ENCODE data around the gene OBSCN. TPM values are rescaled to one million over a fixed set of nuclear protein-coding genes. Genes with fewer than 3 reads are reported as not detected.

OBSCN gene
- polyA plus RNA-seq, 3 donors: 31.3 to 43.8 (median 35.6) TPM

DNA sequence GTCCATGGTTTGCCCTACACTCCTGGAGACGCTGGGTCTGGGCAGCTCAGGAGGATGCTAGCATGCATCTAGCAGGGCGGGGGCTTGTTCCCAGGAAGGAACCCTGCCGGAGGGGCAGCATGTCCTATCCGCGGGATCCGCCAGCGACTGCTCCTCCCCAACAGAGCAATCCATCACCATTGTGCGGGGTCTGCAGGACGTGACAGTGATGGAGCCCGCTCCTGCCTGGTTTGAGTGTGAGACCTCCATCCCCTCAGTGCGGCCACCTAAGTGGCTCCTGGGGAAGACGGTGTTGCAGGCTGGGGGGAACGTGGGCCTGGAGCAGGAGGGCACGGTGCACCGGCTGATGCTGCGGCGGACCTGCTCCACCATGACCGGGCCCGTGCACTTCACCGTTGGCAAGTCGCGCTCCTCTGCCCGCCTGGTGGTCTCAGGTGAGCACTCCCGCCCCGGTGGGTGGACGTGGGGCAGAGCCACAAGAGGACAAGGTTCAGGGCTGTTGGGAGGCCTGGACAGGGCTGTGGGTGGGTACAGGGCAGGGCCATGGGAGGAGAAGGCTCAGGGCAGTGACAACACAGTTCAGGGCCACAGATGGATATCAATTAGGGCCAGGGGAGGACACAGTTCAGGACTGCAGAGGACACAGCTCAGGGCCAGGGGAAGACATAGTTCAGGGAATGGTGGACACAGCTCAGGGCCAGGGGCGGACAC lies 71.3 kb downstream of the OBSCN start:
- no peak for DNase-seq (ENCODE audit: extremely low read depth in 1 of 11, low read depth in 9 of 11, low spot score in 4 of 11)

- DNase-seq (ENCODE audit: extremely low read depth in 1 of 11, low read depth in 9 of 11, low spot score in 4 of 11): no peak
Measured at GRCh38 chr1:228279722-228280105, 71.9 kb downstream of the OBSCN start.

GRCh38 chr1:228280106-228280901 lies 72.5 kb downstream of the OBSCN start:
- DNase-seq (ENCODE audit: extremely low read depth in 1 of 11, low read depth in 9 of 11, low spot score in 4 of 11): no peak

- DNase-seq (ENCODE audit: extremely low read depth in 1 of 11, low read depth in 9 of 11, low spot score in 4 of 11): no peak
Measured at GRCh38 chr1:228280961-228281591, 73.2 kb downstream of the OBSCN start.

DNA sequence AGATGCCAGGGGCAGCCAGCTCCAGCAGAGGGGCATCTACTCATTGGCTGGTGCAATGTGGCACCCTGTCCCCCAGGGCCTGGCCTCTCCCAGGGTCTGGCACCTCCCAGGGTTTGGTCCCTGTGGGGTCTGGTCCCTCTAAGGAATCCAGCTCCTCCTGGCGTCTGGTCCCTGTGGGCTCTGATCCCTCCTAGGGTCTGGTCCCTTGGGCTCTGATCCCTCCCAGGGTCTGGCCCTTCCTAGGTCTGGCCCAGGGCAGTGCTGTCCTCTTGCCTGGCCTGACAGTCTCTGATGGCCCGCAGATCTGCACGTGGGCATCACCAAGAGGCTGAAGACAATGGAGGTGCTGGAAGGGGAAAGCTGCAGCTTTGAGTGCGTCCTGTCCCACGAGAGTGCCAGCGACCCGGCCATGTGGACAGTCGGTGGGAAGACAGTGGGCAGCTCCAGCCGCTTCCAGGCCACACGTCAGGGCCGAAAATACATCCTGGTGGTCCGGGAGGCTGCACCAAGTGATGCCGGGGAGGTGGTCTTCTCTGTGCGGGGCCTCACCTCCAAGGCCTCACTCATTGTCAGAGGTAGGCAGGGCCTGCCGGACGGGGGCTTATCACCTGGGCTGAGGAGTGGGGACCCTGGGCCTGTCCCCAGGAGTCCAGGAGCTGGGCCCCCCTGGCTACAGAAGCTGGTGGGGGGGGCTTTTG lies 73.9 kb downstream of the OBSCN start:
- no peak for DNase-seq (ENCODE audit: extremely low read depth in 1 of 11, low read depth in 9 of 11, low spot score in 4 of 11)

- DNase-seq (ENCODE audit: extremely low read depth in 1 of 11, low read depth in 9 of 11, low spot score in 4 of 11): no peak
Measured at GRCh38 chr1:228282329-228283042, 74.6 kb downstream of the OBSCN start.

- no peak for DNase-seq (ENCODE audit: extremely low read depth in 1 of 11, low read depth in 9 of 11, low spot score in 4 of 11)
Measured at GRCh38 chr1:228283043-228283371, 75.2 kb downstream of the OBSCN start.

DNA sequence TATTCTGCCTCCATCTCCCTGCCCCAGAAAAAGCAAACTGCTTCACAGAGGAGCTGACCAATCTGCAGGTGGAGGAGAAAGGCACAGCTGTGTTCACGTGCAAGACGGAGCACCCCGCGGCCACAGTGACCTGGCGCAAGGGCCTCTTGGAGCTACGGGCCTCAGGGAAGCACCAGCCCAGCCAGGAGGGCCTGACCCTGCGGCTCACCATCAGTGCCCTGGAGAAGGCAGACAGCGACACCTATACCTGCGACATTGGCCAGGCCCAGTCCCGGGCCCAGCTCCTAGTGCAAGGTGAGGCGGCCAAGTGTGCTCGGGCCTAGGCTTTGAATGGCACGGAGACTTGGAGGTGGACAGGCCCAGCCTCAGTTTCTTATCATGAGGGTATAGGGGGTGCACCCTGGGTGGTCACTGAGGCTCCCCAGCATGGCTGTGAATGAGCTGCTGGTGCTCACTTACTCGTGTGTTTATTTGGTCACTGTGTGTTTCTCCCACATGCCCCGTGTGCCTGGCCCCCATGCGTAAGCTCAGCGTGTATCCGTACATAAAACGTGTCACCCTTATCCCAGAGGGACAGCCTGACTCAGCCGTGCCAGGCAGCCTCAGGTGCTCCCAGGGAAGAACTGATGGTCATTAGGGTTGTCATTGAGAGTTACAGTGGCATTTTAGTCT lies 75.8 kb downstream of the OBSCN start:
- DNase-seq (ENCODE audit: extremely low read depth in 1 of 11, low read depth in 9 of 11, low spot score in 4 of 11): no peak

- no peak for DNase-seq (ENCODE audit: extremely low read depth in 1 of 11, low read depth in 9 of 11, low spot score in 4 of 11)
Measured at GRCh38 chr1:228284148-228284495, 76.3 kb downstream of the OBSCN start.

- DNase-seq (ENCODE audit: extremely low read depth in 1 of 11, low read depth in 9 of 11, low spot score in 4 of 11): no peak
Measured at GRCh38 chr1:228284521-228284920, 76.7 kb downstream of the OBSCN start.

DNA sequence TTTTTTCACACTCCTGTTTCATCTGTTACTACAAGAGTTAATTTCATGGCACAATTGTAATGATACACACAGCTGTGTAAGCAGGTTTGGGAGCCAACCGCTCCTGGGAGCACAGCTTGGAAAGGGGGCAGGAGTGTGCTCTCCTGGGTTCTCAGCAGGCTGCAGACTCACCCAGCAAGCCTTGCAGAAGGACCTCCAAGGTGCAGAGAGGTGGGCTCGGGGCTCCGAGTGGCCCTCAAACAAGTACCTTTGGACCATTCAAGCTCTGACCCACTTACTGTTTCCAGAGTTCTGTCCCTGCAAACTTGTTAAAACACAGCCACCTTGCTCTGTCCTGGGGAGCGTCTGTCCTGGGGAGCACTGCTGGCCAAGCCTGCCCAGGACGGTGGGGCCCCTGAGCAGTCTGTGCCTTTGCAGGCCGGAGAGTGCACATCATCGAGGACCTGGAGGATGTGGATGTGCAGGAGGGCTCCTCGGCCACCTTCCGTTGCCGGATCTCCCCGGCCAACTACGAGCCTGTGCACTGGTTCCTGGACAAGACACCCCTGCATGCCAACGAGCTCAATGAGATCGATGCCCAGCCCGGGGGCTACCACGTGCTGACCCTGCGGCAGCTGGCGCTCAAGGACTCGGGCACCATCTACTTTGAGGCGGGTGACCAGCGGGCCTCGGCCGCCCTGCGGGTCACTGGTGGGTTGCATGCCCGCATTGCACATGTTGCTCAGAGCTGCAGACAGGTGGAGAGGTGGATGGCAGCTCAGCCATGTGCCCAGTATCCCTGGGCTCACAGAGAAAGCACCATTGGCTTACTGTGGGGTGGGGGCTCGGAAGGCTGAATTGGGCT lies 78.0 kb downstream of the OBSCN start:
- DNase-seq (ENCODE audit: extremely low read depth in 1 of 11, low read depth in 9 of 11, low spot score in 4 of 11): no peak

DNA sequence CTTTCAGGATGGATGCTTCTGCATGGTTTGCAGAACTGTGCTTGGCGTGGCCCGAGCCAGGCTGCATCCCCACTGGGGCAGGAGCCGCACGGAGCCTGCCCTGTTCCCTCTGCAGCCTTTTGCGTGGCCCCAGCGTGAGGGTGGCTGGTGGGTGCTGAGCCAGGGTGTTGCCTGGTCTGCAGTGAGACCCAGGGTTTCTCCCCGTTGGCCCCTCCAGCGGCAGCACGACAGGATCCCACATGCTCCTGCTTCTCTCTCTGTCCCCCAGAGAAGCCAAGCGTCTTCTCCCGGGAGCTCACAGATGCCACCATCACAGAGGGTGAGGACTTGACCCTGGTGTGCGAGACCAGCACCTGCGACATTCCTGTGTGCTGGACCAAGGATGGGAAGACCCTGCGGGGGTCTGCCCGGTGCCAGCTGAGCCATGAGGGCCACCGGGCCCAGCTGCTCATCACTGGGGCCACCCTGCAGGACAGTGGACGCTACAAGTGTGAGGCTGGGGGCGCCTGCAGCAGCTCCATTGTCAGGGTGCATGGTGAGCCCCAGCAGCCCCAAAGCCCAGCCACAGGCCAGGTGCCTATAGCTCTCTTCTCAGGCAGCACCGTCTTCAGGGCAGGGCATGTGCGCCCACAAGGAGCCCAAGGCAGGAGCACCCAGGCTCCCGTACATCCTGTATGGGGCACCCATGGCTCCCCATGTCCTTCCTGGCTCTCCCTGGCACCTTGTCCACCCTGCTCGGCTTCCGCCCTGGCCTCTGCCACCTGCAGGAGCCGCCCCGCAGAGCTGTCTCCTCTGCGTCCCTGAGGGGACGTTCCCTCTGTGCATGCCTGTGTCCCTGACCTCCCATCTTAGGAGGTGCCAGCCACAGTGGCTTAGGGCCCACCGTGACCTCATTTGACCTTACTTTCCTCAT lies 78.9 kb downstream of the OBSCN start:
- no peak for DNase-seq (ENCODE audit: extremely low read depth in 1 of 11, low read depth in 9 of 11, low spot score in 4 of 11)

DNA sequence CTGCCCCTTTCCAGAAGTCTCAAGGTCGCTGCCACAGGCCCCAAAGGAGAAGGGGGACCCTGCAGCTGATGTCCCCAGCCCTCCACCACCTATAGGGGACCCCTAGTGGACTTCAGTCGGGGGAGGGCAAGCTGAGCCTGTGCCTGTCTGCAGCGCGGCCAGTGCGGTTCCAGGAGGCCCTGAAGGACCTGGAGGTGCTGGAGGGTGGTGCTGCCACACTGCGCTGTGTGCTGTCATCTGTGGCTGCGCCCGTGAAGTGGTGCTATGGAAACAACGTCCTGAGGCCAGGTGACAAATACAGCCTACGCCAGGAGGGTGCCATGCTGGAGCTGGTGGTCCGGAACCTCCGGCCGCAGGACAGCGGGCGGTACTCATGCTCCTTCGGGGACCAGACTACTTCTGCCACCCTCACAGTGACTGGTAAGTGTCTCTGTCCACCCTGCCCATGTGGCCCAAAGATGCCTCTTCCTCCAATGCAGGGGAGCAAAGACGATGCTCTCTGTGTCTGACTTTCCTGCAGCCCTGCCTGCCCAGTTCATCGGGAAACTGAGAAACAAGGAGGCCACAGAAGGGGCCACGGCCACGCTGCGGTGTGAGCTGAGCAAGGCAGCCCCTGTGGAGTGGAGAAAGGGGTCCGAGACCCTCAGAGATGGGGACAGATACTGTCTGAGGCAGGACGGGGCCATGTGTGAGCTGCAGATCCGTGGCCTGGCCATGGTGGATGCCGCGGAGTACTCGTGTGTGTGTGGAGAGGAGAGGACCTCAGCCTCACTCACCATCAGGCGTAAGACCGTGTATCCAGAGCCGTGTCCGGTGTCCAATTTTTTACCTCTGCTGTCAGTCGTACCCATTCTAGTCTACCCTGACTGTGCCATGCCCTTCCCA lies 79.9 kb downstream of the OBSCN start:
- DNase-seq (ENCODE audit: extremely low read depth in 1 of 11, low read depth in 9 of 11, low spot score in 4 of 11): no peak

DNA sequence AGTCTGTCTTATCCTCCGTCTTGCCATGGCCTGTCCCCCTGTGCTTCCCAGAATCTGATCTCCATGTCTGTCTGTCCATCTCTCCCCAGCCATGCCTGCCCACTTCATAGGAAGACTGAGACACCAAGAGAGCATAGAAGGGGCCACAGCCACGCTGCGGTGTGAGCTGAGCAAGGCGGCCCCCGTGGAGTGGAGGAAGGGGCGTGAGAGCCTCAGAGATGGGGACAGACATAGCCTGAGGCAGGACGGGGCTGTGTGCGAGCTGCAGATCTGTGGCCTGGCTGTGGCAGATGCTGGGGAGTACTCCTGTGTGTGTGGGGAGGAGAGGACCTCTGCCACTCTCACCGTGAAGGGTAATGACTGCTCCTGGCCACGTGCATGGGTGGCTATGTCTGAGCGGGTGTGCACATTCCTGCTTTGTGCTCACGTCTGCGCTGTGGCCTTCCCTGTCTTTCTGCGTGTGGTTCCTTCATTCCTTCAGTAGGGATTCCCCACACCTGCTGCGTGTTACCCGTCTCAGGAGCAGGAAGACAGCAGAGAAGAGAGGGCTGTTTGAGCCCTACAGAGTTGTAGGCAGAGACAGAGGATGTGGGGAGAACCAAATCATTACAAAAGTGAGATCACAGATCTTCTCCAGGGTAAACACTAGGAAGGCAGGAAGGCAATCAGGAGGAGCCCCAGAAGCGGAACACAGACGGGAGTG lies 80.8 kb downstream of the OBSCN start:
- DNase-seq (ENCODE audit: extremely low read depth in 1 of 11, low read depth in 9 of 11, low spot score in 4 of 11): no peak

GRCh38 chr1:228289239-228289849 lies 81.5 kb downstream of the OBSCN start:
- DNase-seq (ENCODE audit: extremely low read depth in 1 of 11, low read depth in 9 of 11, low spot score in 4 of 11): no peak
